HG03139 (cell line): Measurements from ENCODE around the gene UBN1.
"Not testable (repeated sequence)": the region's sequence is repeated elsewhere in the genome, so short reads cannot be mapped to it uniquely, and the experiment has no call there.

Experiments
- ATAC-seq: cut with Tn5 transposase; IDR thresholded peaks from one replicate; pipeline ENCODE4 v1.9.1; 2021; ENCODE audit not compliant: unreplicated experiment

Gene UBN1

DNA sequence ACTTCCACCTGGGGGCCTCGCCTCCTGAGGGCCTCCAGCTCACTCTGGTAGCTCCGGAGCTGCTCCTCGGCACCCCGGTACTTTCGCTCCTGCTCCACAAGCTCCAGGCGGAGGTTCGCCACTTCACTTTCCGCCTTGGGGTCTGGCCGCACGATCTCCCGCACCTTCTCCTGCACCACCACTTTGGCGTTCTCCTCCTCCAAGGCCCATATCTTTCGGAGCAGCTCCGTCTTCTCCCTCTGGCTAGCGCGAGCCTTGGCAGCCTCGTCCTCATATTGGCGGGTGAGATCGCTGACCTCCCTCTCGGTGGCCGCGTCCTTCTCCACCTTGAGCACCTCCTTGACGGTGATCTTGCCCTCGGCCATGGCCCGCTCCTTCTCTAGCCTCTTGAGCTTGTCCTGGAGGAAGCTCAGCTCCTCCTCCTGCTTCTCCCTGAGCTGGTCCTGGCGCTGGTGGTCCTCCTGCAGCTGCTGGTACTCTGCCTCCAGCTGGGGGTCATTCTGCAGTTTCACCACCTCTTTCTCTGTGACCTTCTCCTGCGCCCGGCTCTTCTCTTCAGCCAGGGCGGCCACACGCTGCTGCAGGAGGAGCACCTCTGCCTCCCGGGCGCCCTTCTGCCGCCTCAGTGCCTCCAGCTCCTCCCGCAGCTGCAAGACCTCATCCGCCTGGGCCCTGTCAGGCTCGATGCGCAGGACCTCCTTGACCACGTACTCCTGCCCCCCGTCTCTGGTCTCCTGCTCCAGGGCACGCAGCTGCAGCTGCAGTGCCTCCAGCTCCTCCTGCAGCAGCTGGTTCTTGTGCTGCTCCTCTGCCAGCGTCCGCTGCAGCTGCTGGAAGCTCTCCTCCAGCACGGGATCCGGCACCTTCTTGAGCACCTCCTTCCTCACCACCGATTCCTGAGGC, 37.9 kb downstream of the UBN1 start:
- no peak for ATAC-seq

DNA sequence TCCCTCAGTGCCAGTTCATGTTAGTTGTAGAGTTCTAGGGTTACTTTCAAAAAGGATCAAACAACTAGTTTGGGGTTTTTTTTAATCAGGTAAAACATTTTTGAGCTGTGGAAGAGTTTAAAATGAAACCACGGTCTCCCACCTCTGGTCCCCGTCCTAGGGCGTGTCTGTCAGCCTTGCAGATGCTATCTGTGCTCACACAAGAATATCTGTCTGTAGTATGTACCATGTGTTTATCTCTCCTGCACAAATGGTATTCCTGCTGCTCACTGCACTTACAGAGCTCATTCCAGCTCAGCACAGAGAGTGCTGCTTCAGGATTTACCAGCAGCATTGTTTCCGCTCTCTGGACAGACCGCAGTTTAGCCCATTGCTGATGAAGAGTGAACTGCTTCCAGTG, 38.9 kb downstream of the UBN1 start:
- ATAC-seq: no peak

DNA sequence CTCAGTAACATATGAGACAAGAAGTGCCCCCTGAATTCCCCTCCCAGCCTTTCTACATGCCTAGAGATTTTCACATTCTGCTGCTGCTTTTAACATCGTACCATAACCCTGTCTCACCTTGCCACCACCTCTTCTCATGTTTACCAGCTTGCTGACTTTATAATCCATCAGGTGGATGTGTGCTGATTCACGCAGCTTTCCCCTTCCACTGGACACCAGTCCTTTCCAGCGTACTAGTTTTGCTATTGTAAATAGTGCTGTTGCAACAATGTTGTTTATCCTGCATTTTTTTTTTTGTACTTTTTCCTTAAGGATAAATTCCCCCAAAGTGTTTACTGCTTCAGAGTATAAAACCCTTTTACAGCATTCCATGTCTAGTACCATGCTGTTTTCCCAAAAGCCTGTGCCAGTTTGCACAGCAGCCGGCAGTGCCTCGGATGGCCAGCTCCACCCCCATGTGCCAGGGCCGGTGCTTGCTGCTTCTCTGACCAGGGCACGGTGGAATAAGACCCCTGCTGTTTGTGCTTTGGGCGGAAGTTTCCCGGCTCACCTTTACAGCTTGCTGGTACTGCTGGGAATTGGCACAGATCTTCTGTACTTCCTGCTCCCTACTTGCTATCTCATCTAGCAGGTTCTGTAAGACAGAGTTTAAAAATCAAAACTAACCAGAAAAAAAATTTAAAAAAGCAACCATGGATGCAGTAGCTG, 41.3 kb downstream of the UBN1 start:
- no peak for ATAC-seq

GRCh38 chr16:4890026-4890425, 42.7 kb downstream of the UBN1 start:
- no peak for ATAC-seq

DNA sequence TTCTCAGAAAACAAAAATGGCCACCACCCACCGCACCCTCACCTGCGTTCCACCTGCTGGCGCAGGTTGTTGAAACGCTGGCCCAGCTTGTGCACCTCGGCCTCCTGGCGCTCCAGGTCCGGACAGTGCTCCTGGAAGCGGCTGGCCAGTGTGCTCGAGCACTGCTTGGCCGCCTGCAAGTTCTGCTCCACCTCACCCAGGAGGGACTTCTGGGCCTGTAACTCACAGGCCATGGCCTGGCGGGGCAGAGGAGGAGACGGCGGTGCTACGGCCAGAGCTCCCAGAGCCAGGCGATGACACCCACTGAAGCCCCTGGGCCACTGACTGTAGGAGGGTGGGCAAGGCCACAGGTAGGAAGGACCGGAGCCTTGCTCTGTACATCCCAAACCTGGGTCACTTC, 43.4 kb downstream of the UBN1 start:
- no peak for ATAC-seq

DNA sequence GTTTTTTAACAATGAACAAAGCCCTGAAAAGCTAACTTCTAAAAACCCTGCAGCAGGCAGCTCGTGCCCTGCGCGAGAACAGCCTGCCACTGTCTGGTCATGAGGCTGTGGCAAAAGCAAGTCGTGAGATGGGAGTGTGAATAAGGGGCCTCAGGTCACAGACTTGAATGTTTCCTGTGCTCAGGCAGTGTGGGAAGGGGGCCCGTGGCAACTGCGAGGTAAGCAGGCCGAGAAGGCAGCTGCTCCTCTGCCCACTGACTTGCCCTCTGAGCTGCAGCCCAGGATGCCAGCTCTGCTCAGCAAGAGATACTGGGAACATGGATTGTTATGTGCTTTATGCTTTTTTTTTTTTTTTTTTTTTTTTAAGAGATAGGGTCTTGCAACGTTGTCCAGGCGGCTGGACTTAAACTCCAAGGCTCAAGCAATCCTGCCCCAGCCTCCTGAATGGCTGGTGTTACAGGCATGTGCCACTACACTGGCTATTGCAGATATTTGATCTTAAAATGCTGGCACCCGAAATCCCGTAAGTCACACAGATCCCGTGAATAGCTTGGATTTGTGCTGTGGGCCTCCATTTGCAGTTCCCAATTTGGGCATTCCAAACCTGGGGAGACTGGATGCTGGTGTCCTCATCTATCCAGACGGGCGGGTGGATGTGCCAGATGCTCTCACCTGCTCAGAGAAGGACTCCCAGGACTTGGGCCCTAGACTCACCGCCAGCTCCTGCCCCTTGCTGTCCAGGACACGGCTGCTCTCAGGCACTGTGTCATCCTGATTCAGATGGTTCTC, 44.0 kb downstream of the UBN1 start:
- no peak for ATAC-seq

DNA sequence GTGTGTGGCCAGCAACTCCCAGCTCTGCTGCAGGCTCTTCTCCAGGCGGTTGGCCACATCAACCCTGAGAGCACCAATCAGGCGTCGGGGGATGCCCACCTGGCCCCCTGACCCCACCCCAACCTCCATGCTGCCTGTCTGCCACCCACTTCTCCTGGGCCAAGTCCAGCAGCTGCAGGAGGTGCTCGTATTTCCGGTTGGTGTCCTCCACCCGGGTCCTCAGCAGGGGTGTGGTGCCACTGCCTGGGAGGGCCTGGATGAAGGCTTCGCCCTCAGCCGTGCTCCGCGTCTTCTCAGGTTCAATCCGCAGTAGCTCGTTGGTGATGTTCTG, 44.6 kb downstream of the UBN1 start:
- ATAC-seq: no peak

- ATAC-seq: no peak
Observed at GRCh38 chr16:4892361-4893102, 45.3 kb downstream of the UBN1 start.

GRCh38 chr16:4893103-4893862, 46.0 kb downstream of the UBN1 start:
- ATAC-seq: no peak

GRCh38 chr16:4894276-4895150, 47.2 kb downstream of the UBN1 start:
- ATAC-seq: no peak

DNA sequence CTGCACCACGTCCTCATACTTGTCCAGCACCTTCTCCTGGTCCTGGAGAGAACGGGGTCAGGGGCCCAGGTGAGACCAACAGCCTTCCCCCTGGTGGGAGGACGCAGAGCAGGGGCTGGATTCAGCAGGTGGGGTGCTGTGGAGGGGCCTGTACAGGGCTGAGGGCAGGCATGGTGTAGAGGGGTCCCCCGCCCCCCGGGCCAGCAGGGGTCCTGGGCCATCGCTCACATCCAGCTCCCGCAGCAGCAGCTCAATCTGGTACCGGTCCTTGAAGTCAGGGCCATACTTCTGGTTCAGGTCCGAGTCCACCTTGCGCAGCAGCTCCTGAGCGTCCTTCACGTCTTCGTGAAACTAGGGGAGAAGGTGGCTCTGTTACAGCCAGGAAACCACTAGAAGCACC, 48.1 kb downstream of the UBN1 start:
- no peak for ATAC-seq

- ATAC-seq: not testable (repeated sequence)
Observed at GRCh38 chr16:4896761-4897160, 49.5 kb downstream of the UBN1 start.

DNA sequence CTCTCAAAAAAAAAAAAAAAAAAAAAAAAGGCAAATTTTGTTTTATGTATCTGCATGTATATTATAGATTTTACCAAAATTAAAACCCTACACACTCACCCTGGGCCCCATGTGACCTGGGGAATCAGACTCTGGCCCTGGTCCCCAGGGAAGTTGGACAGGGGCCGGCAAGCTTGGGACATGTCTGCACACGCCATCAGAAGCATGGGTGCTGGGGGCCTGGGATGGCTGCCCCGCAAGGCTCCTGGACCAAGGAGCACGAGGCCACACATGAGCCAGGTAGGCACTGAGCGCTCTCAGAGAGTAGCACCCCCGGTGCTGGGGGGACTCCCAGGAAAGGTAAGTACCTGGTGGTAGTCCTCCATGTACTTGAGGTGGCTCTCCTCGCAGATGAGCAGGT, 50.0 kb downstream of the UBN1 start:
- no peak for ATAC-seq

DNA sequence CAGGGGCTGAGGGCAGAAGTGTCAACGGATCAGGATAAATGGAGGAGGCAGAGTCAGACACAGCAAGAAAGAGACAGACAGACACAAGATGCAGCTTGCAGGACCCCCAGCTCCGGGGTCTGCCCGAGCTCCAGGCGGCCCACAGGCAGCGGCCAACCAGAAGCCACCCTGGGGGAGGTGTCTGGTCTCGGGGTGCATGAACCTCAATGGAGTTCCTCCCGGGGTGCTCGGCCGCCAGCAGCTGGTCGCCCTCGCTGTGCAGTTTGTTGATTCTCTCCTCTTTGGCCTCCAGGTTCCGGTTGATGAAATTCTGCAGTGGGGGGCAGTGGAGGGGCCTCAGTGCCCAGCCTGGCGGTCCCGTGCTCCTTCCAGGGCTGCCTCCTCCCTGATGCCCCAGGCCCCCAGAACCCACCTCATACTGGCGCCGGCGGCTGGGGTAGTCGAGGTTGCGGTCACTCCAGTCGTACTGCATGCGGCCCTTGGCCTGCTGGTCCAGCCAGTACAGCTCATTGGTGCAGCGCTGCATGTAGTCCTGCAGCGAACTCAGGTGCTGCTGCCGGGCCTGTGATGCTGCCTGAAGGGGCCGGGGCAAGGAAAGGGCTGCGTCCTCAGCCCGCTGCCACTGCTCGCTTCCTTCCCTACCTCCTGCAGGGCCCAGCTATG, 51.7 kb downstream of the UBN1 start:
- ATAC-seq: no peak

- no peak for ATAC-seq
Observed at GRCh38 chr16:4899474-4899846, 52.2 kb downstream of the UBN1 start.

DNA sequence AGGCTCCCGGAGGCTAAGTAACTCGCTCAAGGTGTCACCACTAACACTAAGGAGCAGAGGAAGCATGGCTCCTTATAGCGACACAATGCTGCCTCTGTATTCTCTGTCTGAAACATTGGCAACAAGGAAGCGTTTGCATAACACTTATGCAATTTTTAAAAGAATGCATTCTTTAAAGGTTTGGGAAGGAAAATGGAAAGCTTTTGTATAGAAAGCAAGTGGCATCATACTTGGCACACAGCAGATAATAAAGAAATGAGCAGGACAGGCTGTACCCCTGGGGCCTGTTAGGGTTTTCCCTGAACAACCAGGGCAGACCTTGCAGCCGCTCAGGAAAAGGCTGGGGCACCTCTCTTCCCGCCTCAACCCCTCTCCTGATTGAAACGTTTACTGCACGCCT, 52.8 kb downstream of the UBN1 start:
- no peak for ATAC-seq

DNA sequence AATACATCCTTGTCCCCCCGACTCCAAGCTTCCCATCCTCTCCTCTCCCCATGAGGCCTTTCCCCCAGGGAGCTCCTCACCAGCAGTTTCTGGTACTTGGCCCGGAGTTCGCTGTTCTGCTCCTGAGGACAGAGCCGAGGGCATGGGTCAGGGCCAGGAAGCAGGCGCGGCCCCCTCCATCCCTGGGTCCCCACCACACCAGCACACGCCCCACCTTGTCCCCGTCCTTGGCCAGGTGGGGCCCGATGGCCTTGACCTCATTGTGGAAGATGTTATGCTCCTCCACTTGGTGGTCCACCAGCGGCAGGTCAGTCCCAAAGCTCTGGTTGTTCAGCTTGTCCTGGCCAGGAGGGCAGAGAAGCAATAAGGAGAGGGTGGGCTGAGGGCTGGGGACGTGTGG, 53.5 kb downstream of the UBN1 start:
- ATAC-seq: no peak

GRCh38 chr16:4902038-4902437, 54.8 kb downstream of the UBN1 start:
- ATAC-seq: no peak
